HepG2 (cell line): ENCODE measurements around the gene FAM171A2. TPM values are rescaled to one million over a fixed set of nuclear protein-coding genes. Genes with fewer than 3 reads are reported as not detected.
A peak's percentile ranks its signal among the peaks of the same experiment; 100 is the strongest.

ENCODE experiments used
- ATAC-seq: fragments of 200-7000 bp; cut with Tn5 transposase; 3 replicates; pipeline ENCODE4 v1.9.1; 2020; ENCODE audit warnings: mild to moderate bottlenecking, moderate library complexity
- BruUV-seq: library from RNA; stranded (reverse); fragments of 400-500 nt; replicated peaks from 2 replicates; lab custom pipeline; 2021; lab: Mats Ljungman, UMichigan
- CTCF ChIA-PET: fragments of 300-600 bp; formaldehyde crosslinking; extraction: SDS; loops from one replicate; lab custom pipeline; 2021; ENCODE audit warnings: low total read pairs, inconsistent platforms, low intra/inter-chr PET ratio; lab: Yijun Ruan, JAX
- POLR2A ChIA-PET: fragments of 350-600 bp; sonication (Branson Sonifier 250); formaldehyde crosslinking; loops from one replicate; lab custom pipeline; 2020; ENCODE audit warnings: antibody characterized with exemption, inconsistent platforms; lab: Yijun Ruan, JAX
- DNase-seq: peaks from one replicate; pipeline ENCODE4 v3.0.0-alpha.2; 2015; ENCODE audit warnings: low spot score
- FAIRE-seq: peaks from 3 replicates; lab custom pipeline; 2011; peaks lifted over from hg19 to GRCh38; lab: Jason Lieb, UNC
- H2AFZ ChIP-seq: one replicate; pipeline ENCODE4 v1.6.1; 2011; ENCODE audit warnings: low read length, inconsistent platforms
- H3K27ac ChIP-seq: fragments of 300-600 bp; 3 replicates; pipeline ENCODE4 v1.8.0; 2011; ENCODE audit warnings: mixed run types, mild to moderate bottlenecking, mixed read lengths, low read length, inconsistent platforms; ENCODE audit not compliant: insufficient read depth; ENCODE audit errors: extremely low read length
- H3K27me3 ChIP-seq, 2 experiments: fragments of 200-600 bp in 1 of 2; 2 replicates in 1 of 2; 3 replicates in 1 of 2; pipeline versions ENCODE4 v1.6.0 to v1.8.0; 2011; ENCODE audit warnings: low read length in 2 of 2, mild to moderate bottlenecking in 2 of 2, moderate library complexity in 2 of 2, inconsistent platforms in 1 of 2; ENCODE audit not compliant: insufficient read depth in 2 of 2, control insufficient read depth in 1 of 2
- H3K36me3 ChIP-seq, 2 experiments: fragments of 200-600 bp in 1 of 2; replicated peaks in 1 of 2; 2 replicates in 1 of 2; 3 replicates in 1 of 2; pipeline versions ENCODE4 v1.5.1 to v1.8.0; 2011; ENCODE audit warnings: low read length in 2 of 2, inconsistent platforms in 1 of 2; ENCODE audit not compliant: insufficient read depth in 2 of 2, control insufficient read depth in 1 of 2
- H3K4me1 ChIP-seq: 2 replicates; pipeline ENCODE4 v1.5.1; 2012; ENCODE audit warnings: low read length, inconsistent platforms; ENCODE audit not compliant: insufficient read depth
- H3K4me2 ChIP-seq: 2 replicates; pipeline ENCODE4 v1.6.0; 2011; ENCODE audit warnings: low read depth, low read length, inconsistent platforms
- H3K4me3 ChIP-seq, 3 experiments: fragments of 200-600 bp in 1 of 3; sonication (generic), shearing (Covaris generic) in 1 of 3; replicated peaks in 1 of 3; 2 replicates each; pipeline ENCODE4 v1.5.1; 2011 to 2016; ENCODE audit warnings: low read length in 3 of 3, inconsistent platforms in 2 of 3, low read depth in 2 of 3, mild to moderate bottlenecking in 2 of 3, control low read depth in 1 of 3, mixed read lengths in 1 of 3; ENCODE audit not compliant: insufficient read depth in 1 of 3
- H3K79me2 ChIP-seq: one replicate; pipeline ENCODE4 v1.6.1; 2011; ENCODE audit warnings: low read length, inconsistent platforms; ENCODE audit not compliant: insufficient read depth
- H3K9ac ChIP-seq: 2 replicates; pipeline ENCODE4 v1.6.0; 2011; ENCODE audit warnings: mild to moderate bottlenecking, low read depth, low read length, inconsistent platforms; ENCODE audit not compliant: insufficient read depth
- H3K9me3 ChIP-seq: 2 replicates; pipeline ENCODE4 v1.5.1; 2012; ENCODE audit warnings: mild to moderate bottlenecking, low read length
- H4K20me1 ChIP-seq: 2 replicates; pipeline ENCODE4 v1.6.0; 2011; ENCODE audit warnings: inconsistent platforms, mild to moderate bottlenecking, low read length, moderate library complexity; ENCODE audit not compliant: insufficient read depth
- HDAC1 ChIP-seq: sonication (generic); formaldehyde crosslinking; IDR thresholded peaks from 2 replicates; pipeline ENCODE4 v1.5.1; 2020; ENCODE audit warnings: mild to moderate bottlenecking, missing genetic modification reagents
- IRX3 ChIP-seq: sonication (generic); formaldehyde crosslinking; IDR thresholded peaks from 2 replicates; pipeline ENCODE4 v1.8.1; 2023; ENCODE audit warnings: mild to moderate bottlenecking, low read depth, missing genetic modification reagents, borderline replicate concordance
- MTA1 ChIP-seq: sonication (generic); formaldehyde crosslinking; IDR thresholded peaks from 2 replicates; pipeline ENCODE4 v1.4.0; 2020; ENCODE audit warnings: missing genetic modification reagents, mild to moderate bottlenecking, borderline replicate concordance
- ZNF10 ChIP-seq: sonication (generic); formaldehyde crosslinking; IDR thresholded peaks from 2 replicates; pipeline ENCODE4 v1.4.0; 2020; ENCODE audit warnings: mild to moderate bottlenecking, low read depth, missing genetic modification reagents, borderline replicate concordance
- ZNF546 ChIP-seq: sonication (generic); formaldehyde crosslinking; conservative IDR thresholded peaks from 2 replicates; pipeline ENCODE4 v1.8.1; 2023; ENCODE audit warnings: mild to moderate bottlenecking, missing genetic modification reagents
- ZNF761 ChIP-seq: sonication (generic); formaldehyde crosslinking; conservative IDR thresholded peaks from 2 replicates; pipeline ENCODE4 v1.4.0; 2020; ENCODE audit warnings: mild to moderate bottlenecking, missing genetic modification reagents
- ZNF839 ChIP-seq: sonication (generic); formaldehyde crosslinking; IDR thresholded peaks from 2 replicates; pipeline ENCODE4 v1.4.0; 2020; ENCODE audit warnings: missing genetic modification reagents, mild to moderate bottlenecking, borderline replicate concordance
- WGBS: methylation state at CpG from one replicate; pipeline ENCODE4 v1.1.6; 2017; ENCODE audit warnings: low lambda C conversion rate; 5-methylcytosine and 5-hydroxymethylcytosine counted together
- in situ Hi-C: cut with HindIII; loops from 2 replicates; pipeline ENCODE4 v1.10.0; 2017; ENCODE audit warnings: low pct_unique_long_range_greater_than_20kb; ENCODE audit not compliant: extremely low pct_ligation_motif_present
- intact Hi-C: fragments of 100-400 bp; cut with micrococcal nuclease; formaldehyde crosslinking; loops from one replicate; pipeline ENCODE4 v1.10.0; 2022; ENCODE audit not compliant: unreplicated experiment
- polyA plus RNA-seq, 8 experiments: library from polyadenylated mRNA; depleted of rRNA in 3 of 8; stranded (reverse) in 7 of 8; unstranded in 1 of 8; fragments of >200 nt; fragmentation: Illumina TruSeq in 4 of 8; extraction: Trizol in 4 of 8; gene quantifications; 2 replicates each; pipeline versions ENCODE4 v1.2.1 to v1.2.3, GENCODE V29; 2011 to 2016; ENCODE audit warnings: low read depth in 4 of 8, missing spikeins in 1 of 8, mixed read lengths in 1 of 8; ENCODE audit not compliant: insufficient read depth in 1 of 8
- total RNA-seq, 5 experiments: library from RNA; depleted of rRNA; stranded (reverse); fragments of >200 nt; fragmentation: Illumina TruSeq; extraction: Trizol; gene quantifications; 2 replicates each; pipeline ENCODE4 v1.2.3, GENCODE V29; 2016; ENCODE audit warnings: low read depth in 1 of 5
- TF ChIP-seq, protein P1 (sequence below): sonication (generic); formaldehyde crosslinking; IDR thresholded peaks from 2 replicates; pipeline ENCODE4 v1.5.0; 2020; ENCODE audit warnings: missing genetic modification reagents
- TF ChIP-seq, protein P2 (sequence below): sonication (generic); formaldehyde crosslinking; IDR thresholded peaks from 2 replicates; pipeline ENCODE4 v1.4.0; 2020; ENCODE audit warnings: missing genetic modification reagents, borderline replicate concordance

The FAM171A2 gene
- total and polyA plus RNA-seq, 2 of the 13 experiments (the other 11 are each of a cell fraction or from before 2014, with no cell fraction given): 1.8 to 3.6 TPM

DNA sequence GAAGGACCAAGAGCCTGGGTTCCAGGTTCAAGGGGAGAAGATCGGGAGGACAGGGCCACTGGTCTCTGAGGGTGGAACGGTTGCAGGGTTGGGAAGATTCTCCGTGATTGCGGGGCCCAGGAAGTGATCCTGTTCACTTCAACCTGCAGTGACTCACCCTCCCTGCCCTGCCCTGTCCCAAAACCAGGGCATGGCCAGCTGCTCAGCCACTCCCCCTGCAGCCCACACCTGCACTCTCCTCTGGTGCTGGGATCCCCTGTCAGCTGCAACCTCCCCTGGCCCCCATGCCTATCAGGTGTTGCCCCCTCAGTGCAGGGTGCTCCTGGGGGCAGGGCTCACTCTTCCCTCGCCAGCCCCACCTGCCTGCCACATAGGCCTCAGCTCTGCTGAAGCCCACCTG lies 54.2 kb downstream of the FAM171A2 start:
- Histone ChIP-seq H3K4me1 (peaks cover 54% of the 10 kb centered on the region), H3K9me3 (no peaks in the 10 kb centered on the region), H4K20me1 (no peaks in the 10 kb centered on the region), H2AFZ (no peak overlapping the region), H3K4me2 (no peak overlapping the region), H3K27me3 (peaks cover 3 to 34% of the 10 kb centered on the region in 2 experiments; a peak in 4 of 5 replicates), H3K4me3 (no peak overlapping the region), H3K9ac (no peak overlapping the region), H3K79me2 (no peaks in the 10 kb centered on the region), H3K36me3 (no peaks in the 10 kb centered on the region), H3K27ac (no peak overlapping the region)
- CTCF ChIA-PET: no interaction called here
- DNase-seq (no peak), FAIRE-seq (no peak), ATAC-seq (no peak)
- in situ Hi-C loops: no loop called here
- 12% methylated on average over 5 of the region's 5 CpGs for WGBS
- BruUV-seq: no TSS peak
- TF ChIP-seq MTA1 (CRISPR knock-in tag) (0 out of 2 replicates have a peak, but pooled peaks have one; percentile 18), IRX3 (CRISPR knock-in tag) (no peak)
- POLR2A ChIA-PET: no interaction called here
- intact Hi-C loops: no loop called here

DNA sequence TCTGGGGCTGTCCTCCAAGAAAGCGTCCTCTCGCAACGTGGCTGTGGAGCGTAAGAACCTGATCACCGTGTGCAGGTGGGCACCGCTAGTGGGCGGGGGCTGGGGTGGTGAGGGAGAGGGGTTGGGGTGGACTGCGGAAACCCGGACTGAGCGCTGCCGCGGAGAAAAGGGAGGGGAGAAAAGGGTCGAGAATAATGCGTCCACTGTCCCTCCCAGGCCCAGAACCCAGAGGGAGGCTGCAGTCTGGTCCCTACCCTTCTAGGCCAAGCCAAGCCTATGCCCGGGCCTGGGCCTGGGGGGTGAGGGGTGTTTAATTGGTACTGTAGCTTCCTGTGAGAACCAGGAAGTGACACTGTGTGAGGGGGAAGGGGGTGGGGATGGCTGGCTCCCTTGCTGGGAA lies 54.8 kb downstream of the FAM171A2 start:
- H3K27me3 ChIP-seq: peaks cover 1 to 28% of the 10 kb centered on the region in 2 experiments; a peak in 4 of 5 replicates
- intact Hi-C loops: no loop called here
- no peak overlapping the region; the same call in none of the 2 replicates for H3K4me2 ChIP-seq
- no peak overlapping the region for H2AFZ ChIP-seq
- no peak for FAIRE-seq
- H3K9ac ChIP-seq: no peak overlapping the region
- no peak for TF ChIP-seq ZNF10 (CRISPR knock-in tag)
- TF ChIP-seq ZNF546: 0 out of 2 replicates have a peak, but pooled peaks have one; percentile 10
- TF ChIP-seq, protein P1, sequence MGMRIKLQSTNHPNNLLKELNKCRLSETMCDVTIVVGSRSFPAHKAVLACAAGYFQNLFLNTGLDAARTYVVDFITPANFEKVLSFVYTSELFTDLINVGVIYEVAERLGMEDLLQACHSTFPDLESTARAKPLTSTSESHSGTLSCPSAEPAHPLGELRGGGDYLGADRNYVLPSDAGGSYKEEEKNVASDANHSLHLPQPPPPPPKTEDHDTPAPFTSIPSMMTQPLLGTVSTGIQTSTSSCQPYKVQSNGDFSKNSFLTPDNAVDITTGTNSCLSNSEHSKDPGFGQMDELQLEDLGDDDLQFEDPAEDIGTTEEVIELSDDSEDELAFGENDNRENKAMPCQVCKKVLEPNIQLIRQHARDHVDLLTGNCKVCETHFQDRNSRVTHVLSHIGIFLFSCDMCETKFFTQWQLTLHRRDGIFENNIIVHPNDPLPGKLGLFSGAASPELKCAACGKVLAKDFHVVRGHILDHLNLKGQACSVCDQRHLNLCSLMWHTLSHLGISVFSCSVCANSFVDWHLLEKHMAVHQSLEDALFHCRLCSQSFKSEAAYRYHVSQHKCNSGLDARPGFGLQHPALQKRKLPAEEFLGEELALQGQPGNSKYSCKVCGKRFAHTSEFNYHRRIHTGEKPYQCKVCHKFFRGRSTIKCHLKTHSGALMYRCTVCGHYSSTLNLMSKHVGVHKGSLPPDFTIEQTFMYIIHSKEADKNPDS: no peak
- TF ChIP-seq ZNF839 (CRISPR knock-in tag): no peak
- TF ChIP-seq ZNF761 (CRISPR knock-in tag): 0 out of 2 replicates have a peak, but pooled peaks have one; percentile 5
- TF ChIP-seq, protein P2, sequence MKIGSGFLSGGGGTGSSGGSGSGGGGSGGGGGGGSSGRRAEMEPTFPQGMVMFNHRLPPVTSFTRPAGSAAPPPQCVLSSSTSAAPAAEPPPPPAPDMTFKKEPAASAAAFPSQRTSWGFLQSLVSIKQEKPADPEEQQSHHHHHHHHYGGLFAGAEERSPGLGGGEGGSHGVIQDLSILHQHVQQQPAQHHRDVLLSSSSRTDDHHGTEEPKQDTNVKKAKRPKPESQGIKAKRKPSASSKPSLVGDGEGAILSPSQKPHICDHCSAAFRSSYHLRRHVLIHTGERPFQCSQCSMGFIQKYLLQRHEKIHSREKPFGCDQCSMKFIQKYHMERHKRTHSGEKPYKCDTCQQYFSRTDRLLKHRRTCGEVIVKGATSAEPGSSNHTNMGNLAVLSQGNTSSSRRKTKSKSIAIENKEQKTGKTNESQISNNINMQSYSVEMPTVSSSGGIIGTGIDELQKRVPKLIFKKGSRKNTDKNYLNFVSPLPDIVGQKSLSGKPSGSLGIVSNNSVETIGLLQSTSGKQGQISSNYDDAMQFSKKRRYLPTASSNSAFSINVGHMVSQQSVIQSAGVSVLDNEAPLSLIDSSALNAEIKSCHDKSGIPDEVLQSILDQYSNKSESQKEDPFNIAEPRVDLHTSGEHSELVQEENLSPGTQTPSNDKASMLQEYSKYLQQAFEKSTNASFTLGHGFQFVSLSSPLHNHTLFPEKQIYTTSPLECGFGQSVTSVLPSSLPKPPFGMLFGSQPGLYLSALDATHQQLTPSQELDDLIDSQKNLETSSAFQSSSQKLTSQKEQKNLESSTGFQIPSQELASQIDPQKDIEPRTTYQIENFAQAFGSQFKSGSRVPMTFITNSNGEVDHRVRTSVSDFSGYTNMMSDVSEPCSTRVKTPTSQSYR (CRISPR knock-in tag): no peak
- TF ChIP-seq HDAC1: no peak
- TF ChIP-seq, all 625 proteins: peak for 2
- DNase-seq (no peak), ATAC-seq (peak; percentile 2; the same call in 2 of the 3 replicates)
- Histone ChIP-seq H3K79me2 (no peaks in the 10 kb centered on the region), H3K36me3 (no peaks in the 10 kb centered on the region), H4K20me1 (no peaks in the 10 kb centered on the region), H3K4me1 (peaks cover 48% of the 10 kb centered on the region), H3K4me3 (peak overlapping the region; percentile 23 to 68 (median 38); a peak in 4 of 6 replicates), H3K9me3 (no peaks in the 10 kb centered on the region), H3K27ac (no peak overlapping the region)
- in situ Hi-C loops: no loop called here
- no TSS peak for BruUV-seq
- CTCF ChIA-PET: no interaction called here
- 36% methylated on average over 15 of the region's 15 CpGs for WGBS
- POLR2A ChIA-PET: interaction anchor here (0.7 to 1.2 kb wide), 5 partner anchors 10 to 110 kb away, joined by 3 to 6 read pairs (median 3); partner anchors contain the start of genes ATXN7L3 and GRN
